Endothelial cell of umbilical vein (primary cell): Measurements from ENCODE around the gene FHIT. TPM values are rescaled to one million over a fixed set of nuclear protein-coding genes. Genes with fewer than 3 reads are reported as not detected.

Experiments used
- BruUV-seq: library from RNA; stranded (reverse); fragments of 400-500 nt; replicated peaks from 2 replicates; lab custom pipeline; 2021; lab: Mats Ljungman, UMichigan
- CTCF ChIA-PET: fragments of 300-600, 350-600 bp; sonication (Branson Sonifier 250); formaldehyde crosslinking; loops from one replicate; lab custom pipeline; 2021; ENCODE audit warnings: antibody characterized with exemption, inconsistent platforms; lab: Charles Lee
- POLR2A ChIA-PET: fragments of 300-600, 350-600 bp; sonication (Branson Sonifier 250); formaldehyde crosslinking; loops from one replicate; lab custom pipeline; 2021; ENCODE audit warnings: antibody characterized with exemption, inconsistent platforms; lab: Charles Lee
- DNase-seq: peaks from one replicate; pipeline ENCODE4 v3.0.0-alpha.2; 2011; ENCODE audit warnings: low read depth, low spot score
- FAIRE-seq: peaks from 2 replicates; lab custom pipeline; 2011; peaks lifted over from hg19 to GRCh38; lab: Jason Lieb, UNC
- H2AFZ ChIP-seq: 2 replicates; pipeline ENCODE4 v1.6.0; 2012; ENCODE audit warnings: low read depth, low read length, control low read depth, inconsistent platforms
- H3K27ac ChIP-seq: 2 replicates; pipeline ENCODE4 v1.5.1; 2011; ENCODE audit warnings: low read depth, mild to moderate bottlenecking, control low read depth, low read length, moderate library complexity; ENCODE audit not compliant: insufficient read depth
- H3K27me3 ChIP-seq, 2 experiments: 2 replicates each; pipeline versions ENCODE4 v1.6.0 to v1.6.1; 2011; ENCODE audit warnings: low read length in 2 of 2, mixed read lengths in 1 of 2; ENCODE audit not compliant: control insufficient read depth in 2 of 2, insufficient read depth in 2 of 2
- H3K36me3 ChIP-seq, 2 experiments: 2 replicates in 1 of 2; 3 replicates in 1 of 2; pipeline ENCODE4 v1.5.1; 2011; ENCODE audit warnings: low read length in 2 of 2, mild to moderate bottlenecking in 1 of 2, moderate library complexity in 1 of 2; ENCODE audit not compliant: control insufficient read depth in 2 of 2, insufficient read depth in 2 of 2; ENCODE audit errors: extremely low read depth in 1 of 2
- H3K4me1 ChIP-seq: 3 replicates; pipeline ENCODE4 v1.5.1; 2011; ENCODE audit warnings: mild to moderate bottlenecking, low read length; ENCODE audit not compliant: control insufficient read depth, insufficient read depth; ENCODE audit errors: extremely low read depth
- H3K4me2 ChIP-seq: 2 replicates; pipeline ENCODE4 v1.6.1; 2011; ENCODE audit warnings: low read length, control low read depth, mixed read lengths; ENCODE audit not compliant: insufficient read depth
- H3K4me3 ChIP-seq, 3 experiments: fragments of 200-600 bp in 1 of 3; sonication (generic), shearing (Covaris generic) in 1 of 3; replicated peaks in 1 of 3; 2 replicates each; pipeline ENCODE4 v1.5.1; 2011 to 2016; ENCODE audit warnings: control low read depth in 3 of 3, low read length in 3 of 3, mild to moderate bottlenecking in 2 of 3, inconsistent platforms in 1 of 3, low read depth in 1 of 3, moderate library complexity in 1 of 3; ENCODE audit not compliant: insufficient read depth in 1 of 3
- H3K79me2 ChIP-seq: 2 replicates; pipeline ENCODE4 v1.6.0; 2012; ENCODE audit warnings: low read length, inconsistent platforms; ENCODE audit not compliant: control insufficient read depth, insufficient read depth
- H3K9ac ChIP-seq: replicated peaks from 2 replicates; pipeline ENCODE3; 2011; ENCODE audit warnings: low read length, control low read depth; ENCODE audit not compliant: insufficient read depth; ENCODE audit errors: extremely low read depth
- H3K9me1 ChIP-seq: replicated peaks from 3 replicates; pipeline ENCODE4 v1.6.0; 2011; ENCODE audit warnings: mild to moderate bottlenecking, low read length; ENCODE audit not compliant: control insufficient read depth, insufficient read depth; ENCODE audit errors: extremely low read depth
- H3K9me3 ChIP-seq: replicated peaks from 2 replicates; pipeline ENCODE4 v1.5.1; 2012; ENCODE audit warnings: low read length, inconsistent platforms; ENCODE audit not compliant: control insufficient read depth, insufficient read depth
- H4K20me1 ChIP-seq: replicated peaks from 2 replicates; pipeline ENCODE3; 2011; ENCODE audit warnings: mild to moderate bottlenecking, low read length; ENCODE audit not compliant: control insufficient read depth, insufficient read depth; ENCODE audit errors: extremely low read depth
- CTCF ChIP-seq, 2 donors: IDR thresholded peaks; 1 replicate in 1 of 2; 2 replicates in 1 of 2; pipeline ENCODE4 v1.5.1; 2011; ENCODE audit warnings: low read length in 2 of 2, mild to moderate bottlenecking in 2 of 2, moderate library complexity in 2 of 2, control low read depth in 1 of 2, inconsistent platforms in 1 of 2, low read depth in 1 of 2; ENCODE audit not compliant: insufficient read depth in 1 of 2; ENCODE audit errors: extremely low read depth in 1 of 2
- EZH2 ChIP-seq: IDR thresholded peaks from 2 replicates; pipeline ENCODE4 v1.6.1; 2012; ENCODE audit warnings: borderline replicate concordance, low read depth, mild to moderate bottlenecking, moderate library complexity, low read length, inconsistent platforms; ENCODE audit not compliant: severe bottlenecking
- FOS ChIP-seq: IDR thresholded peaks from 2 replicates; pipeline ENCODE4 v1.6.1; 2011; ENCODE audit warnings: mild to moderate bottlenecking, low read length, moderate library complexity, borderline replicate concordance; ENCODE audit not compliant: insufficient read depth
- GATA2 ChIP-seq: IDR thresholded peaks from 2 replicates; pipeline ENCODE4 v1.7.0; 2011; ENCODE audit warnings: low read depth, mild to moderate bottlenecking, moderate library complexity, mixed read lengths, low read length; ENCODE audit not compliant: insufficient read length, insufficient read depth
- JUN ChIP-seq: IDR thresholded peaks from 2 replicates; pipeline ENCODE4 v1.6.1; 2011; ENCODE audit warnings: borderline replicate concordance, low read depth; ENCODE audit not compliant: insufficient read length, insufficient read depth
- MYC ChIP-seq: IDR thresholded peaks from one replicate; pipeline ENCODE4 v1.6.1; 2011; ENCODE audit warnings: mild to moderate bottlenecking, low read depth, low read length
- POLR2A ChIP-seq: IDR thresholded peaks from 2 replicates; pipeline ENCODE4 v1.6.1; 2012; ENCODE audit warnings: low read depth, mild to moderate bottlenecking, control low read depth, low read length
- POLR2AphosphoS5 ChIP-seq: IDR thresholded peaks from 2 replicates; pipeline ENCODE4 v1.6.1; 2012; ENCODE audit warnings: low read depth, mild to moderate bottlenecking, control low read depth, low read length, moderate library complexity; ENCODE audit not compliant: insufficient read depth
- dilution Hi-C: fragments of 300-500 bp; cut with MboI; formaldehyde crosslinking; loops from one replicate; pipeline ENCODE4 v1.15.0; 2019; ENCODE audit warnings: low sequenced_read_pairs; ENCODE audit not compliant: extremely low pct_ligation_motif_present
- intact Hi-C: fragments of 100-400 bp; cut with micrococcal nuclease; formaldehyde crosslinking; loops from one replicate; pipeline ENCODE4 v1.10.0; 2022
- polyA plus RNA-seq, 4 experiments: library from polyadenylated mRNA; depleted of rRNA in 3 of 4; stranded (reverse) in 3 of 4; unstranded in 1 of 4; fragments of >200 nt; gene quantifications; 2 replicates each; pipeline versions ENCODE4 v1.2.1 to v1.2.3, GENCODE V29; 2011 to 2012; ENCODE audit warnings: missing spikeins in 1 of 4
- total RNA-seq: library from RNA; stranded (reverse); gene quantifications from 2 replicates; pipeline ENCODE4 v1.2.3, GENCODE V29; 2021
- TF ChIP-seq, protein P1 (sequence below): IDR thresholded peaks from 2 replicates; pipeline ENCODE4 v1.6.1; 2011; ENCODE audit not compliant: insufficient read depth, insufficient read length

Gene FHIT
- total and polyA plus RNA-seq, 2 donors (not counting 3 experiments of a cell fraction or from before 2014, with no cell fraction given): 0.47 to 2.2 TPM

DNA sequence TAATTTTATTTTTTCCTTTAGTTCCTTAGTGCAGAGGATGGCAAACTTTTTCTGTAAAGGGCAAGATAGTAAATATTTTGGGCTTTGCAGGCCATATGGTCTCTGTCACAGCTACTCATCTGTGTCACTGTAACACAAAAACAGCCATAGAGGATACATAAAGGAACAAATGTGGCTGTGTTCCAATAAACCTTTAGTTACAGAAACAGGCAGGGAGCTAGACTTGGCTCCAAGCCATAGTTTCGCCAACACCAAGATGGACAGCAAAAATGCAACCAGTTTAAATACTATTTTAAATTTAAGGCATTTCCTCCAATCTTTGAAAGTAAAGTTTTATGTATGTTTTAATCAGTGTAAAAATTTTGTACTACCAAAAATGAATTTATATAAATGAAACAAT is 753.4 kb downstream of the FHIT start:
- no TSS peak for BruUV-seq
- Histone ChIP-seq H2AFZ (no peak overlapping the region), H3K9me1 (no peaks in the 10 kb centered on the region), H3K27me3 (no peaks in the 10 kb centered on the region), H3K9ac (no peak overlapping the region), H3K4me1 (no peaks in the 10 kb centered on the region), H3K9me3 (no peaks in the 10 kb centered on the region), H3K79me2 (no peaks in the 10 kb centered on the region), H3K4me3 (no peak overlapping the region), H4K20me1 (no peaks in the 10 kb centered on the region), H3K27ac (no peak overlapping the region), H3K36me3 (no peaks in the 10 kb centered on the region), H3K4me2 (no peak overlapping the region)
- intact Hi-C loops: no loop called here
- ChIA-PET CTCF (no interaction called here), POLR2A (no interaction called here)
- FAIRE-seq (no peak), DNase-seq (no peak)
- dilution Hi-C loops: no loop called here
- TF ChIP-seq CTCF (IDR thresholded peaks at IDR 0.05; ENCODE audit: extremely low read depth in 1 of 2, insufficient read depth in 1 of 2, low read depth in 1 of 2, low read length in 2 of 2) (no peak), EZH2 (no peak), MYC (no peak), GATA2 (no peak), POLR2A (no peak)
- TF ChIP-seq, protein P1, sequence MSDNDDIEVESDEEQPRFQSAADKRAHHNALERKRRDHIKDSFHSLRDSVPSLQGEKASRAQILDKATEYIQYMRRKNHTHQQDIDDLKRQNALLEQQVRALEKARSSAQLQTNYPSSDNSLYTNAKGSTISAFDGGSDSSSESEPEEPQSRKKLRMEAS: no peak

- Histone ChIP-seq H3K9me1 (no peaks in the 10 kb centered on the region), H3K36me3 (no peaks in the 10 kb centered on the region), H3K27me3 (no peaks in the 10 kb centered on the region), H3K4me3 (no peak overlapping the region), H3K9ac (no peak overlapping the region), H3K79me2 (no peaks in the 10 kb centered on the region), H2AFZ (no peak overlapping the region), H4K20me1 (no peaks in the 10 kb centered on the region), H3K27ac (no peak overlapping the region), H3K4me1 (no peaks in the 10 kb centered on the region), H3K4me2 (no peak overlapping the region), H3K9me3 (no peaks in the 10 kb centered on the region)
- dilution Hi-C loops: no loop called here
- intact Hi-C loops: no loop called here
- TF ChIP-seq CTCF (IDR thresholded peaks at IDR 0.05; ENCODE audit: extremely low read depth in 1 of 2, insufficient read depth in 1 of 2, low read depth in 1 of 2, low read length in 2 of 2) (no peak), JUN (no peak), POLR2AphosphoS5 (no peak), POLR2A (no peak), EZH2 (no peak), MYC (no peak), FOS (no peak), GATA2 (no peak)
- TF ChIP-seq, protein P1: no peak
- ChIA-PET CTCF (no interaction called here), POLR2A (no interaction called here)
- DNase-seq: no peak
- no peak for FAIRE-seq
- no TSS peak for BruUV-seq
Measured at GRCh38 chr3:60490992-60491391, 760.3 kb downstream of the FHIT start.
